LHCN-M2 (cell line): Measurements from ENCODE around the gene IST1. TPM values are rescaled to one million over a fixed set of nuclear protein-coding genes. Genes with fewer than 3 reads are reported as not detected.
"Not testable (repeated sequence)": the region's sequence is repeated elsewhere in the genome, so short reads cannot be mapped to it uniquely, and the experiment has no call there.

Source experiments
- DNase-seq: peaks from one replicate; pipeline ENCODE4 v3.0.0-alpha.2; 2012; ENCODE audit warnings: low read depth
- polyA plus RNA-seq: library from polyadenylated mRNA; unstranded; fragments of >200 nt; gene quantifications from one replicate; pipeline ENCODE4 v1.2.1, GENCODE V29; 2012; ENCODE audit warnings: missing spikeins
- total RNA-seq: library from RNA; depleted of rRNA; stranded (reverse); fragments of >200 nt; gene quantifications from 2 replicates; pipeline ENCODE4 v1.2.3, GENCODE V29; 2014; rRNA removed

The IST1 gene
- 193 and 208 TPM in 2 replicates for total RNA-seq
- 94.2 TPM for polyA plus RNA-seq

- peak; percentile 99 for DNase-seq
Measured at GRCh38 chr16:71894921-71895678, at the start of gene IST1. IST1 (plus strand) TSS chr16:71895531; CDS start chr16:71915641, 20,110 bp downstream.

GRCh38 chr16:71845639-71846430, 49.5 kb upstream of the IST1 start, which contains the start of gene ATXN1L:
ATXN1L (plus strand) TSS chr16:71845976; CDS start chr16:71849741, 3,765 bp downstream.
- peak; percentile 89 for DNase-seq

GRCh38 chr16:71846431-71846830, 48.9 kb upstream of the IST1 start:
- DNase-seq: no peak

- DNase-seq: no peak
Measured at GRCh38 chr16:71847096-71847495, 48.2 kb upstream of the IST1 start.

GRCh38 chr16:71848622-71849021, 46.7 kb upstream of the IST1 start:
- DNase-seq: no peak

GRCh38 chr16:71851746-71852145, 43.6 kb upstream of the IST1 start:
- no peak for DNase-seq

- DNase-seq: no peak
Measured at GRCh38 chr16:71852158-71852557, 43.2 kb upstream of the IST1 start.

- no peak for DNase-seq
Measured at GRCh38 chr16:71852561-71852960, 42.8 kb upstream of the IST1 start.

GRCh38 chr16:71853413-71853812, 41.9 kb upstream of the IST1 start:
- no peak for DNase-seq

- DNase-seq: no peak
Measured at GRCh38 chr16:71854369-71854948, 40.9 kb upstream of the IST1 start.

GRCh38 chr16:71855937-71856662, 39.2 kb upstream of the IST1 start:
- no peak for DNase-seq

GRCh38 chr16:71859762-71860521, 35.4 kb upstream of the IST1 start:
- DNase-seq: no peak

GRCh38 chr16:71863995-71864394, 31.3 kb upstream of the IST1 start:
- no peak for DNase-seq

- no peak for DNase-seq
Measured at GRCh38 chr16:71865173-71865863, 30.0 kb upstream of the IST1 start.

- DNase-seq: not testable (repeated sequence)
Measured at GRCh38 chr16:71867175-71867574, 28.2 kb upstream of the IST1 start.

GRCh38 chr16:71867939-71868338, 27.4 kb upstream of the IST1 start:
- DNase-seq: peak; percentile 44

GRCh38 chr16:71869089-71869488, 26.2 kb upstream of the IST1 start:
- no peak for DNase-seq

GRCh38 chr16:71870818-71871217, 24.5 kb upstream of the IST1 start:
- no peak for DNase-seq

- no peak for DNase-seq
Measured at GRCh38 chr16:71873199-71873598, 22.1 kb upstream of the IST1 start.

- no peak for DNase-seq
Measured at GRCh38 chr16:71878911-71879310, 16.4 kb upstream of the IST1 start.
